Caco-2 (cell line): ENCODE data around the gene ENOSF1. TPM values are rescaled to one million over a fixed set of nuclear protein-coding genes. Genes with fewer than 3 reads are reported as not detected.
A peak's percentile ranks its signal among the peaks of the same experiment; 100 is the strongest.

ENCODE experiments used
- BruUV-seq: library from RNA; stranded (reverse); fragments of 400-500 nt; replicated peaks from 2 replicates; lab custom pipeline; 2021; lab: Mats Ljungman, UMichigan
- CTCF ChIA-PET: fragments of 300-600 bp; sonication (Branson Sonifier 250); formaldehyde crosslinking; loops from one replicate; lab custom pipeline; 2022; ENCODE audit warnings: antibody characterized with exemption; lab: Charles Lee
- POLR2A ChIA-PET: fragments of 300-600 bp; sonication (Branson Sonifier 250); formaldehyde crosslinking; loops from one replicate; lab custom pipeline; 2022; ENCODE audit warnings: antibody characterized with exemption; lab: Charles Lee
- DNase-seq, 2 experiments: peaks; one replicate each; pipeline versions ENCODE4 v3.0.0 to v3.0.0-alpha.2; 2020 to 2022
- H3K27me3 ChIP-seq: replicated peaks from 2 replicates; pipeline ENCODE4 v1.6.0; 2011; ENCODE audit warnings: low read length; ENCODE audit not compliant: control insufficient read depth, insufficient read depth
- H3K36me3 ChIP-seq: 2 replicates; pipeline ENCODE4 v1.5.1; 2011; ENCODE audit warnings: low read length; ENCODE audit not compliant: control insufficient read depth, insufficient read depth
- H3K4me1 ChIP-seq: fragments of 250-450 bp; sonication (Bioruptor Pico); 2 replicates; pipeline ENCODE4 v1.5.1; 2020; ENCODE audit warnings: mild to moderate bottlenecking
- H3K4me3 ChIP-seq: 2 replicates; pipeline ENCODE4 v1.5.1; 2011; ENCODE audit warnings: low read depth, mild to moderate bottlenecking, control low read depth, low read length
- H3K9me3 ChIP-seq: fragments of 250-450 bp; sonication (Bioruptor Pico); 2 replicates; pipeline ENCODE4 v1.5.1; 2020; ENCODE audit warnings: mild to moderate bottlenecking, moderate library complexity
- H3K27ac Mint-ChIP-seq: one replicate; pipeline ENCODE4 v1.8.0; 2022; ENCODE audit warnings: mixed read lengths; ENCODE audit not compliant: unreplicated experiment
- H3K27me3 Mint-ChIP-seq: one replicate; pipeline ENCODE4 v1.8.0; 2022; ENCODE audit warnings: mixed read lengths; ENCODE audit not compliant: insufficient read depth, unreplicated experiment
- H3K36me3 Mint-ChIP-seq: one replicate; pipeline ENCODE4 v1.8.0; 2022; ENCODE audit warnings: mild to moderate bottlenecking, mixed read lengths; ENCODE audit not compliant: insufficient read depth, unreplicated experiment
- H3K4me1 Mint-ChIP-seq: one replicate; pipeline ENCODE4 v1.8.0; 2022; ENCODE audit warnings: low read depth, mixed read lengths; ENCODE audit not compliant: unreplicated experiment
- H3K4me3 Mint-ChIP-seq: one replicate; pipeline ENCODE4 v1.8.0; 2022; ENCODE audit warnings: mild to moderate bottlenecking, moderate library complexity, mixed read lengths; ENCODE audit not compliant: unreplicated experiment
- H3K9me3 Mint-ChIP-seq: one replicate; pipeline ENCODE4 v1.8.0; 2022; ENCODE audit warnings: mixed read lengths; ENCODE audit not compliant: unreplicated experiment
- intact Hi-C: fragments of 100-400 bp; cut with micrococcal nuclease; formaldehyde crosslinking; loops from one replicate; pipeline ENCODE4 v1.10.0; 2022; ENCODE audit not compliant: unreplicated experiment
- total RNA-seq: library from RNA; stranded (reverse); gene quantifications from 2 replicates; pipeline ENCODE4 v1.2.3, GENCODE V29; 2022
- TF ChIP-seq, protein P1 (sequence below), 2 experiments: fragments of 200-600 bp in 1 of 2; IDR thresholded peaks; 1 replicate in 1 of 2; 2 replicates in 1 of 2; pipeline versions ENCODE4 v1.5.1 to v1.8.0; 2011 to 2022; ENCODE audit warnings: antibody characterized with exemption in 1 of 2, control low read depth in 1 of 2, inconsistent platforms in 1 of 2, low read depth in 1 of 2, low read length in 1 of 2, mild to moderate bottlenecking in 1 of 2, moderate library complexity in 1 of 2; ENCODE audit not compliant: insufficient read depth in 1 of 2, severe bottlenecking in 1 of 2, unreplicated experiment in 1 of 2

The ENOSF1 gene
- total RNA-seq, 1 experiment from 2014 or later, result 114 TPM

DNA sequence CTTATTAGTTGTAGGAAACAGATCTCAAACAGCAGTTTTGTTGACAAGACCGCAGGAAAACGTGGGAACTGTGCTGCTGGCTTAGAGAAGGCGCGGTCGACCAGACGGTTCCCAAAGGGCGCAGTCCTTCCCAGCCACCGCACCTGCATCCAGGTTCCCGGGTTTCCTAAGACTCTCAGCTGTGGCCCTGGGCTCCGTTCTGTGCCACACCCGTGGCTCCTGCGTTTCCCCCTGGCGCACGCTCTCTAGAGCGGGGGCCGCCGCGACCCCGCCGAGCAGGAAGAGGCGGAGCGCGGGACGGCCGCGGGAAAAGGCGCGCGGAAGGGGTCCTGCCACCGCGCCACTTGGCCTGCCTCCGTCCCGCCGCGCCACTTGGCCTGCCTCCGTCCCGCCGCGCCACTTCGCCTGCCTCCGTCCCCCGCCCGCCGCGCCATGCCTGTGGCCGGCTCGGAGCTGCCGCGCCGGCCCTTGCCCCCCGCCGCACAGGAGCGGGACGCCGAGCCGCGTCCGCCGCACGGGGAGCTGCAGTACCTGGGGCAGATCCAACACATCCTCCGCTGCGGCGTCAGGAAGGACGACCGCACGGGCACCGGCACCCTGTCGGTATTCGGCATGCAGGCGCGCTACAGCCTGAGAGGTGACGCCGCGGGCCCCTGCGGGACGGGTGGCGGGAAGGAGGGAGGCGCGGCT lies 55.0 kb downstream of the ENOSF1 start, which contains the start of gene TYMS:
TYMS (plus strand) TSS at position 343 of the 690 bp plus-strand sequence; CDS start at position 433, 90 bp downstream.
- POLR2A ChIA-PET, result interaction anchor here (0.6 to 1.4 kb wide), 4 partner anchors 11 to 126 kb away, joined by 3 to 10 read pairs (median 4); no protein-coding TSS in a partner anchor
- TSS peak; percentile 13 for BruUV-seq
- Mint-ChIP-seq H3K4me1 (no peaks in the 10 kb centered on the region), H3K9me3 (peaks cover 10% of the 10 kb centered on the region), H3K27me3 (no peaks in the 10 kb centered on the region), H3K4me3 (peak within 1 kb of the TSS; percentile 89), H3K36me3 (peaks cover 53% of the 10 kb centered on the region), H3K27ac (peak within 1 kb of the TSS; percentile 78)
- Histone ChIP-seq H3K4me3 (peak within 1 kb of the TSS; percentile 82), H3K36me3 (peaks cover 11% of the 10 kb centered on the region), H3K9me3 (peaks cover 6% of the 10 kb centered on the region; the same call in 1 of the 2 replicates), H3K27me3 (no peaks in the 10 kb centered on the region), H3K4me1 (no peaks in the 10 kb centered on the region)
- CTCF ChIA-PET, result interaction anchor here (0.5 to 1.6 kb wide), 5 partner anchors 11 to 160 kb away, joined by 3 to 5 read pairs (median 3); no protein-coding TSS in a partner anchor
- intact Hi-C loops, result loop anchor here (2.0 to 10.0 kb wide), 3 partner anchors 33 to 177 kb away; partner anchors contain the start of gene ENOSF1
- peak; percentile 88 to 89 for DNase-seq
- TF ChIP-seq, protein P1, sequence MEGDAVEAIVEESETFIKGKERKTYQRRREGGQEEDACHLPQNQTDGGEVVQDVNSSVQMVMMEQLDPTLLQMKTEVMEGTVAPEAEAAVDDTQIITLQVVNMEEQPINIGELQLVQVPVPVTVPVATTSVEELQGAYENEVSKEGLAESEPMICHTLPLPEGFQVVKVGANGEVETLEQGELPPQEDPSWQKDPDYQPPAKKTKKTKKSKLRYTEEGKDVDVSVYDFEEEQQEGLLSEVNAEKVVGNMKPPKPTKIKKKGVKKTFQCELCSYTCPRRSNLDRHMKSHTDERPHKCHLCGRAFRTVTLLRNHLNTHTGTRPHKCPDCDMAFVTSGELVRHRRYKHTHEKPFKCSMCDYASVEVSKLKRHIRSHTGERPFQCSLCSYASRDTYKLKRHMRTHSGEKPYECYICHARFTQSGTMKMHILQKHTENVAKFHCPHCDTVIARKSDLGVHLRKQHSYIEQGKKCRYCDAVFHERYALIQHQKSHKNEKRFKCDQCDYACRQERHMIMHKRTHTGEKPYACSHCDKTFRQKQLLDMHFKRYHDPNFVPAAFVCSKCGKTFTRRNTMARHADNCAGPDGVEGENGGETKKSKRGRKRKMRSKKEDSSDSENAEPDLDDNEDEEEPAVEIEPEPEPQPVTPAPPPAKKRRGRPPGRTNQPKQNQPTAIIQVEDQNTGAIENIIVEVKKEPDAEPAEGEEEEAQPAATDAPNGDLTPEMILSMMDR (IDR thresholded peaks at IDR 0.05; ENCODE audit: insufficient read depth in 1 of 2, low read depth in 1 of 2, low read length in 1 of 2, severe bottlenecking in 1 of 2, unreplicated experiment in 1 of 2), result peak in 1 of 2 experiments; percentile 22

DNA sequence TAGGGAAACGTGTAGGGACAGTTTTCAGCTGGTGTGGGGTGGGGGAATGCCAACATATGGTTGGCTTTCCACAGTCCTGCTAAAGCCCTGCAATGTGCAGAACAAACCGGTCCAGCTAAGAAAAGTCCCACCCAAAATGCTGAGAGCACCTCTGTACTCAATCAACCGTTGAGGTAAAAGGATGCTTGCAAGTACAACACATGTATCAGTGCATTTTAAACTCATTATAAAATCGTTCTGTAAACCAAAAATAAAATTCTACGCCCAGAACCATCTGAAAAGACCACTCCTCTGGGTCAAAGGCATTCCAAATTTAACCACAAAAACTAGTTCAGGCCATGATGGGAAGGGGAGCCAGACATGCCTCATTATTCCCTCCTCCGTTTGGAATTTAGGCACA lies 57.0 kb downstream of the ENOSF1 start:
- DNase-seq, result no peak
- Mint-ChIP-seq H3K27ac (no peak overlapping the region), H3K27me3 (no peaks in the 10 kb centered on the region), H3K4me1 (no peaks in the 10 kb centered on the region), H3K9me3 (no peaks in the 10 kb centered on the region), H3K4me3 (no peak overlapping the region), H3K36me3 (peaks cover 38% of the 10 kb centered on the region)
- intact Hi-C loops, result loop anchor here (5.0 to 10.0 kb wide), 2 partner anchors 57 to 179 kb away; partner anchors contain the start of gene ENOSF1
- TF ChIP-seq, protein P1 (IDR thresholded peaks at IDR 0.05; ENCODE audit: insufficient read depth in 1 of 2, low read depth in 1 of 2, low read length in 1 of 2, severe bottlenecking in 1 of 2, unreplicated experiment in 1 of 2), result no peak
- Histone ChIP-seq H3K4me3 (no peak overlapping the region), H3K27me3 (no peaks in the 10 kb centered on the region), H3K36me3 (peaks cover 6% of the 10 kb centered on the region), H3K9me3 (no peaks in the 10 kb centered on the region), H3K4me1 (no peaks in the 10 kb centered on the region)
- ChIA-PET POLR2A (no interaction called here), CTCF (no interaction called here)
- TSS peak; percentile 34 for BruUV-seq

DNA sequence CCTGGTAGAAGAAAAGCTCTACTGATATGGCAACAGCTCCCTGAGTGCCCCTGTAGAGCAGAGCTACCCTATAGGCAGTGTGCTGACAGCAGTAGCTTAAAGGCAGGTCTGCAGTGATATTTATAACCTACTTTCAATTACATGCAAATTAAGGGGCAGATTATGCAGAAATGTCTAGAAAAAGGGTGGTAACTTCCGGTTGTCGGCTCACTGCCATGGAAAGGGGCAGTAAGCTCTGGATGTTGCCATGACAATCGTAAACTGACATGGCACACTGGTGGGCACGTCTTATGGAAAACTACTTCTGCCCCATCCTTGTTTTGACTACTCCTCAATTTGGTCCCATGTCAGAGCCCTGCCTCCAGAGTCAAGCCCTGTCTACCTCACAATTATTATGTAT lies 57.8 kb downstream of the ENOSF1 start:
- Mint-ChIP-seq H3K4me3 (no peak overlapping the region), H3K4me1 (no peaks in the 10 kb centered on the region), H3K27me3 (no peaks in the 10 kb centered on the region), H3K9me3 (no peaks in the 10 kb centered on the region), H3K27ac (no peak overlapping the region), H3K36me3 (peaks cover 29% of the 10 kb centered on the region)
- Histone ChIP-seq H3K9me3 (no peaks in the 10 kb centered on the region), H3K4me1 (no peaks in the 10 kb centered on the region), H3K36me3 (no peaks in the 10 kb centered on the region), H3K27me3 (no peaks in the 10 kb centered on the region), H3K4me3 (no peak overlapping the region)
- BruUV-seq, result no TSS peak
- ChIA-PET CTCF (no interaction called here), POLR2A (no interaction called here)
- no peak for DNase-seq
- TF ChIP-seq, protein P1 (IDR thresholded peaks at IDR 0.05; ENCODE audit: insufficient read depth in 1 of 2, low read depth in 1 of 2, low read length in 1 of 2, severe bottlenecking in 1 of 2, unreplicated experiment in 1 of 2), result no peak
- intact Hi-C loops, result loop anchor here (10.0 kb wide), 1 partner anchor 180 kb away; no protein-coding TSS in a partner anchor
